CD4-positive, alpha-beta T cell treated with Interleukin-17A for 1 hour (primary cell): ENCODE measurements around the gene SPATS1.
"Not testable (repeated sequence)": the region's sequence is repeated elsewhere in the genome, so short reads cannot be mapped to it uniquely, and the experiment has no call there.

ENCODE experiments used
- DNase-seq: peaks from one replicate; pipeline ENCODE4 v3.0.0-alpha.2; 2020

The SPATS1 gene

DNA sequence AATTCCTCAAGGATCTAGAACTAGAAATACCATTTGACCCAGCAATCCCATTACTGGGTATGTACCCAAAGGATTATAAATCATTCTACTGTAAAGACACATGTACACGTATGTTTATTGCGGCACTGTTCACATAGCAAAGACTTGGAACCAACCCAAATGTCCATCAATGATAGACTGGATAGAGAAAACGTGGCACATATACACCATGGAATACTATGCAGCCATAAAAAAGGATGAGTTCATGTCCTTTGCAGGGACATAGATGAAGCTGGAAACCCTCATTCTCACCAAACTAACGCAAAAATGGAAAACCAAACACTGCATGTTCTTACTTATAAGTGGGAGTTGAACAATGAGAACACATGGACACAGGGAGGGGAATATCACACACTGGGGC lies 4.4 kb downstream of the SPATS1 start:
- not testable (repeated sequence) for DNase-seq

DNA sequence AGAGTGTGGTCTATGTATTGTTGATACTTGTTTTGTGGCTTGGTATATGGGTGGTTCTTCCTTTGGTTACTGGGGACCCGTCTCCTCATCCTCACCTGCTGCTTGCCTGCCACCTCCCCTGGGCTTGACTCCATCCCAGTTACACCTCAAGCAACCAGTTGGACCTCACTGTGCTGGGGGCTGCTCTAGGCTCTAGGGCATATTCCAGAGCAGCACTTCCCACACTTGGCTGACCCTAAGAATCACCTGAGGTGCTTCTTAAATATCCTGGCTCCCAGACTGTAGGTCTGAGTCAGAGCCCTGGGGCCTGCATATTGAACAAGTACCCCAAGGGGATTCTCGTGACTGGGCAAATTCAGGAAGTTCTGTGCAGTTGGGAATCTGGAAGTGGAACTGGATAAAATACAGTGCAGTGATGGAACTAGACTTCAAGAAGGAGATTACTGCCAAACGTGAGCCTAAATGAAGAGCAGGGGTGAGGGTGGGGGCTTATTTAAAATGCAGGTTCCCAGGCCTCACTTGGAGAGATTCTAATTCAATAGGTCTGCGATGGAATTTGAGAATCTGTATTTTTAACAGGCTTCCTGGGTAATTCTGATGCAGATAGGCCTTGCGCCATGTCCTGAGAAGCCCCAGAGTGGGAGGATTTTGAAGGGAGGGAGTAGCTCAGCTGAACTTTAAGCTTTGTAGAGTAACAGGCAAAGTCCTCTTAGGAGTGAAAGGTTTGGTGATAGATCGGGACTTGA lies 7.6 kb downstream of the SPATS1 start:
- no peak for DNase-seq

DNA sequence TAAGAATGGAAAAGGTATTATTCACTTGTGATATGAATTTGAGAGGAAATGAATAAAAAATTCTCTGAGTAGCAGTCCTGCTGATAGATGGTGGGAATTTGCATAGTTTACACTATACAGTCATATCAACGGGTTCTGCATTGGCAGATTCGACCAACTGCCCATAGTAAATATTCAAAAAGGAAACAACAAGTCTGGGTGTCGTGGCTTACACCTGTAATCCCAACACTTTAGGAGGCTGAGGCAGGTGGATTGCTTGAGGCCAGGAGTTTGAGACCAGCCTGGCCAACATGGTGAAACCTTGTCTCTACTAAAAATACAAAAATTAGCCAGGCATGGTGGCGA lies 8.2 kb downstream of the SPATS1 start:
- DNase-seq, result not testable (repeated sequence)

DNA sequence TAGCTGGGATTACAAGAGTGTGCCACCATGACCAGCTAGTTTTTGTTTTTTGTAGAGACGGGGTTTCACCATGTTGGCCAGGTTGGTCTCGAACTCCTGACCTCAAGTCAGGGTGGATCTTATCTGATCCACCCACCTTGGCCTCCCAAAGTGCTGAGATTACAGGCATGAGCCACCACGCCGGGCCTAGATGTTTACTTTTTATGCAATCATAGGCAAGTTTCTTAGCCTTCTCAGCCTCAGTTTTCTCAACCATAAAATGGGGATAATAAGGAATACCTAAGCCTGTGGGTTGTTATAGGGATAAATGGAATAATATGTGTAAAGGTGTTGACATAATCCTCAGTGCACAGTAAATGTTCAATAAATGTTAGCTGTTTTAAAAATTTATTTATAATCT lies 9.8 kb downstream of the SPATS1 start:
- DNase-seq, result no peak

DNA sequence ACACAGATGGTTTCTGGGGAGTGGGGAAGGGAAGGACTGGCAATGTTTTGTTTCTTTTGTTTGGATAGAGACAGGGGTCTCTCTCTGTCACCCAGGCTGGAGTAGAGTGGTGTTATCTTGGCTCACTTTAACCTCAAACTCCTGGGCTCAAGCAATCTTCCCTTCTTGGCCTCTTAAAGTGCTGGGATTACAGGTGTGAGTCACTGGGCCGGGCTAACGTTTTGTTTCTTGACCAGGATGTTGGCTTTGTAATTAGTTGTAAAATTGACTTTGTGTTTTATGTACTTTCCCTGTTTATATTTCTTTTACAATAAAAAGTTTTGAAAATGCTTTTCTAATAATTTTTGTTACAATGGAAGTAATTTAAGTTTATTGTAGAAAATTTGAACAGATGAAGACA lies 10.9 kb downstream of the SPATS1 start:
- DNase-seq, result no peak

DNA sequence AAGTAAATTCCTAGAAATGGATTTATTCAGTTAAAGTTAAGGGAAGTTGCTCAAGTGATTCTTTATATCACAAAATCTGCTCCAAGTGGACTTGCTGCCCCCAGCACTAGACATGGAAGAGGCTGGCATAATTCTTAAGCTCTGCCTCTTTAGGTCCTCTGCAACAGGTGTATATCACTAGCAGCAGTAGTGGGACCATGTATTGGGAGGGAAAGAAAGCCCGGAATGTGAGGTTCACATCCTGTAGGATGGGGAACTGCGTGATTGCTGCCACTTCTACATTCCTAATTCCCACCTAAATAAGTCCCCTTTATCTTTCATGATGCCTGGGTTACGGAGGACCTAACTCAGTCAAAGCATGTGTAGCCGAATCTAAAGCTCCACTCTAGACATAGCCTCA lies 13.2 kb downstream of the SPATS1 start:
- no peak for DNase-seq

DNA sequence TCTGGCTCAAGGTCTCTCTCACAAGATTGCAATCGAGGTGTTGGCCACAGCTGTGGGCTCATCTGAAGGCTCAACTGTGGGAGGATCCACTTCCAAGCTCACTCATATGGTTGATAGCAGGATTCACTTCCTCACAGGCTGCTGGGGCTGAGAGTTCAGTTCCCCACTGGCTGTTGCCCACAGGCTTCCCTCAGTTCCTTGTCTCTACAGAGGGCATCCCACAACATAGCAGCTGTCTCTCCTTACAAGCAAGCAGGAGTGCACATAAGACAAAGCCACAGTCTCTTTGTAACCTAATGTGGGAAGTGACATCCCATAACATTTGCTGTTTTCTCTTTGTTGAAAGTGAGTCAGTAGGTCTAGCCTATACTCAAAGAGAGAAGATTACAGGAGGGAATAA lies 14.0 kb downstream of the SPATS1 start:
- DNase-seq, result no peak

DNA sequence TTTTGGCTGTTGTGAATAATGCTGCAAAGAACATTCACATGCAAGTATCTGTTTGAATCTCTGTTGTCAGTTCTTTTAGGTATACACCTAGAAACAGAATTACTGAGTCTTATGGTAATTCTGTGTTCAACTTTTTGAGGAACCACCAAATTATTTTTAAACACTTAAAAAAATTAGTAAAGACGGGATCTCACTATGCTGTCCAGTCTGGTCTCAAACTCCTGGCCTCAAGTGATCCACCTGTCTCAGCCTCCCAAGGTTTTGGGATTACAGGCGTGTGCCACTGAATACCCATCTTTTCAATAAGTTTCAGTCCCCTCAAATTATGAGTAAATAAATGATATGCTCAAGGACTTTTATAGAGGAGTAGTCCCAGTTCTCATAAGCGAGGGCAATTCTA lies 17.5 kb downstream of the SPATS1 start:
- no peak for DNase-seq

DNA sequence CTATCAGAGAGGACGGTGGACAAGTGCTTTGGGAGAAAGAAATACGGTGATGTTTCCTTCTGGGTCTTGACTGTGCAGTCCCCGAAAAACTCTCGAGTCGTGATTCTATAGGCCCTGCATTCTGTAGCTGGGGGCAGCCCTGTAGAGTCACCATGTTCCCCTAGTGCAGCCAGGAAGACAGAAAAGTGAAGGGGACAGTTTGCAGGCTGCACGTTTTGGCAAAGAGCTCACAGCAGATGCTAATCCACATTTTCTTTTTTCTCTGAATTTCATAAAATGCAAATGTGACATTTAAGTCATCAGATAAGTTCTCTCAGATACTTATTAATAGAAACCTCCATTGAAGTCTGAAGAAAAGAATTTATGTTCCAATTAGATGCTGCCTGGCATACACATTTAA lies 19.5 kb downstream of the SPATS1 start:
- no peak for DNase-seq

DNA sequence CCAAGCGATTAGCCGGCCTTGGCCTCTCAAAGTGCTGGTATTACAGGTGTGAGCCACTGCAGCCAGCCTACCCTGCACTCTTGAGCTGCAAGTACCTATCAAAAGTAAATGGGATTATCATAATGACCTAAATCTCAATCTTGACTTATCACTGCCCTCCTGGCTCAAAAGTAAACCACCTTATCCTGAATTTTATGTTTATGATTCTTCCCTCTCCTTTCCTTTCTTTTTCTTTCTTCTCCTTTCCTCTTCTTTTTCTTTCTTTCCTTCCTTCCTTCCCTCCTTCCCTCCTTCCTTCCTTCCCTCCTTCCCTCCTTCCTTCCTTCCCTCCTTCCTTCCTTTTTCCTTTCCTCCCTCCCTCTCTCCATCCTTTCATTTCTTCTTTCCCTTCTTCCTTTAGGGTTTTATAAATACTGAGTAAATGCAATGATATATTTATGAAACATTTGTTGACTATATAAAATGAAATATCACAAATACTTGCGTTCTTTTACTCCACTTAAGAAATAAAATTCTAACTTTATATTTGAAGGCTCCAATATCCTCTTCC lies 21.0 kb downstream of the SPATS1 start:
- DNase-seq, result no peak

DNA sequence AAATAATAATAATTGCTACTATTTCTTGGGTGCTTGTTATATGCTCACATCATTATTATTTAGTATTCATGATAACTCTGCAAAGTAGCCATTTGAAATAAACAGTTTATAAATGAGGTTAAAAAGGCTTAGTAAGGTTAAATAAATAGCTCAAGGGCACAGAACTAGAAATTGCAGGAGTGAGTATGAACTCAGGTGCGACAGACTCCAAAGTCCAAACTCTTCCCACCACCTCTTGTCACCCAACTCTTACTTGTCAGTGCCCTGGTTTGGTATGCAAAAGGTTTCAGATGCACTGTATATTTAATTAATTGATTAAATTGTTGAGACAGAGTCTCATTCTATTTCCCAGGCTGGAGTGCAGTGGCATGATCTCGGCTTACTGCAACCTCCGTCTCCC lies 24.3 kb downstream of the SPATS1 start:
- no peak for DNase-seq

DNA sequence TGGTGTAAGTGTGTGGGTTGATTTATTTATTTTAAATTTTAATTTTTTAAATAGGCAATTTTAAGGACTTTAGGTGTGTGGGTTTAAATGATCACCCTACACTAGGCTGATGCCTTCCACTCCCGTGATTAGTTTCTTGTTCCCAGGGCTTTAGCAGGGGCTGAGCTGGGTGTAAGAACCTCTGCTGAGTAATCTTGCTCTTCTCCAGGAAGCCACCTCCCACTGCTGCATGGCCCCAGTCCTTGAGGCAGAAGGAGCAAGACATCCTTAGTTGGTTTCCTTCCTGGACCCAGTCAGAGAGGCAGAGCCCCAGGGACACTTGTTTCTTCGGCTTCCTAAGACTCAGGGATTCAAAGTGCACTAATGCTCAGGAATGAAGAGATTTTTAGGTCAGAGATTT lies 25.2 kb downstream of the SPATS1 start:
- no peak for DNase-seq

DNA sequence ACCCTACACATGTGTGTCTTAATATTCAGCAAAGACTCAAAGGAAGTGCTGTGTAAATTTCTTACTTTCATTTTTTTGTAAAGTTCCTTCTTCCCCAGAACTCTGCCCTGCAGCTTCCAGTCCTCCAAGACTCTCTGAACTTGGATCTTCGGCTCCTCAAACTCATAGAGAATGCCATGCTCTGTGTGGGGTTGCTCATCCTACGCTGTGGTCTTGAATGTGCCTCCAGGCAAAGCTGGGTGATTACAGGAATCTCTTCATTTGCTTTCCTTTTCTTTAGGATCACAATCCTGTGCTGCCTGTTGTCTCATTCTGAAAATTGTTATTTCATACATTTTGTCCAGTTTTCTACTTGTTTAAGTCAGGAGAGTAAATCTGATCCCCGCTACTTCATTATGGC lies 30.6 kb downstream of the SPATS1 start:
- DNase-seq, result no peak

DNA sequence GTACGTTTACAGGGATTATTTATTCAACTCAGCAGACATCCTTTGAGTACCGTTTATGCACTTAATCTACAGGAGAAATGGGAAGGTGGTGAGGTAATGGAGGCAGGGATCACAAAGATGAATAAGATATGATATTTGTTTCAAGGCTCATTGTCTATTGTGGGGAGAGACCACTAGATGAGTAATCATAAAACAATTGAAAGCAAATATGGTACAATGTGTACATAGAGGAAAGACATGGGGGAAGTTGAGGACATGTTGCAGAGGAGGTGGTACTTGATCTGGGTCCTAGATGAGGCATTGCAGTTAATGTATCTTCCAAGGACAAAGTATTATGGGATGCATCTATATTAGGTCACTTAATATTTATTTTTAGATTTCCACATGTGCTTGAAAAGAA lies 31.3 kb downstream of the SPATS1 start:
- DNase-seq, result no peak

DNA sequence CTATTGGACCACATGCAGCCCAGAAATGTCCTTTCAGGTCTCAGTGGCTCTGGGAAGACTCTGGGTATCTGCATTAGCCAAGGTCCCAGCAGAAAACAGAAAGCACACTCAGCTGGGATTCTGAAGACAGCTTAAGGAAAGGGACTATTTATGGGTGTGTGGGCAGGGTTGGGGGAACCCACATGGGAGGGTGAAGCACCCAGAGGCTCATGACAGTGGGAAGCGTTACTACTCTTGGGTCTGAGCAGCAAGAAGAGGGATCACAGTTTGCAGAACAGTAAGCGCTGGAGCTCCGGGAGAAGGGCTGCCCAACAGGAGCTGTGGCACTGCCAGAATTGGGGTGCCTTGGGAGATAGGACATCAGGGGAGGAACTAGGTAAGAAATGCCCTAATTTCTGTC lies 32.6 kb downstream of the SPATS1 start:
- DNase-seq, result no peak

DNA sequence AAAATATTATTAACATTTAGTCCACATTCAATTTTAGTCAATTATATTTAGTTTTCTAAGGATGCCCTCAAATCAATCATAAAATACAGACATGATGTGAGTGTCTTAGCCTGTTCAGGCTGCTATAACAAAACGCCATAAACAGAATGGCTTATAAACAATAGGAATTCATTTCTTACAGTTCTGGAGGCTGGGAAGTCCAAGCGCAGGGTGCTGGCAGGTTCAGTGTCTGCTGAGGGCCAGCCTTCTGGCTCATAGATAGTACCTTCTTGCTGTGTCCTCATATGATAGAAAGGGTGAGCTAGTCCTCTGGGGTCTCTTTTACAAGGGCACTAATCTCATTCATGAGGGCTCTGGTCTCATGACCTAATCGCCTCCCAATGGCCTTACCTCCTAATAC lies 35.0 kb downstream of the SPATS1 start:
- DNase-seq, result no peak

DNA sequence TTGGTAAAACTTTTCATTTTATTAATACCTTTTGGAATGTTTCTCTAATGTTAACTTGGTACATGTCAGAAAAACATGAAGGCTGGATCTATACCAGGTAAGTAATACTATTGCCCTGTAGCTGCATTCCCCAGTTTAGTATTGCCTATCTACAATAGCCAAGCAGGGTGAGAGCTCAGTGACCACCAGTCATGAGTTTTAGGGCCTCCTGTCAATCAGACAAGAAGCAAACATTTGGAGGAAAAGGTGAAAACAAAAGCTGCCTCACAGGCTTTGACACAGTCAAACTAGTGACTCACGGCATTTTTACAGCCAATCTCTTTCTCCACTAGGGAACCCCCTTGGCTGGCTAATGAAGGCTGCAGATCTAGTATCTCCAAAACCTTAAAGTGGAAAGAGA lies 35.5 kb downstream of the SPATS1 start:
- DNase-seq, result no peak

DNA sequence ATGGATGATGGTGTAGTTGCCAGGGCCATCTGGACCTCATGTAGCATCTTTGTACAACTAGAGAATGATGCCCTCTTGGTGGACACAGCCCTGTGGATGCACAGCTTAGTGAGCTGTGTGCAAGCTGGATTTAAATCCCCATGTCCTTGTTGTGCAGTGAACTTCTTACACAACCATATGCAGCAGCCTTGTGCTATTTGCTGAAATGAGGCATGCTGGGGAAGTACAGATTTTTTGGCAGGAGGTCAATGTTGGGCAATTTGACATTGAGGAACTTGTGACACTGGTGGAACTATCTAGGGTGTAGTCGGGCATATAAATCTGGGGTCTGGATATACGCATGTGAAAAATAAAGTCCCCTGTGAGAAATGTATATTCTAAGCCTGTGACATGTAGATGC lies 39.3 kb downstream of the SPATS1 start:
- peak; percentile 11 for DNase-seq

DNA sequence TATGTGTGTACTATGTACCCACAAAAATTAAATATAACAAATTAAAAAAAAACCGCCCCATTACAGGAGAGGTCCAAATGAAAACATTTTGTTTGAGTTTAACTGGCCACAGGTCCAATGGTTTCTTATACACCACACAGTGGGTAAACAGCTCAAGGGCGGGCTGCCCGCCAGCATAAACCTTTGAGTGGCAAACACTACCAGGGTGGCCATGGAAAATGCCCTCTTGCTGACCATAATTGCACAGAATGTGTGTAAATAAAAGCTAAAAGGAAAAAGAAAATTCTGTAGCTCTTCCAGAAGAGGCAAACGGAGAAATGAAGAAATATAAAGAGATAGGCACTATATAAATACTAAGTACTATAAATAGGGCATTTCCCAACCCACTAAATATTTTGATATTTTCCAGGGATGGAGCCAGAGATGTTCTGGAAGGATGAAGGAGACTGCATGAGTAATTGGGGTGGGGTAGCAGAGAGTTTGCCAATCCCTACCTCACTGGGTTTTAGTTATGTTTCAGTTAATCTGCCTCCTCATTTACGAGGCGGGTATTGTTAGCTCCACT lies 44.0 kb downstream of the SPATS1 start:
- DNase-seq, result no peak

DNA sequence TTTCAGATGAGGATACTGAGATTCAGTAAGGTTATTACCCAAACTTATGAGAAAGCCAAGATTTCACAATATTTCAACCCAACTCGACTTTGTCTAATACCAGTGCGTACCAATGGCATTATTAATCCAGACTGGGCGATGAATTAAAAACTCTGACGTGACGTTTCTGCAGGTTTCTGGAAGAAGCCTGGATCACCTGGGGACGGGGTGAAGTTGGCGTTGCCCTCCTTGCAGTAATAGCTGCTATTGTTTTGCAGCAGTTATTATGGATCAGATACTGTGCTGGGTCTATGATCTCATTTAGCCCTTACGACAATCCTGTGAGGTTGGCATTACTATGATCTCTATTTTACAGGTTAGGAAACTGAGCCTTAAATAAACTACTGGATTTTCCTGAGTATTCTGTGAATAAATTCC lies 44.5 kb downstream of the SPATS1 start:
- no peak for DNase-seq

DNA sequence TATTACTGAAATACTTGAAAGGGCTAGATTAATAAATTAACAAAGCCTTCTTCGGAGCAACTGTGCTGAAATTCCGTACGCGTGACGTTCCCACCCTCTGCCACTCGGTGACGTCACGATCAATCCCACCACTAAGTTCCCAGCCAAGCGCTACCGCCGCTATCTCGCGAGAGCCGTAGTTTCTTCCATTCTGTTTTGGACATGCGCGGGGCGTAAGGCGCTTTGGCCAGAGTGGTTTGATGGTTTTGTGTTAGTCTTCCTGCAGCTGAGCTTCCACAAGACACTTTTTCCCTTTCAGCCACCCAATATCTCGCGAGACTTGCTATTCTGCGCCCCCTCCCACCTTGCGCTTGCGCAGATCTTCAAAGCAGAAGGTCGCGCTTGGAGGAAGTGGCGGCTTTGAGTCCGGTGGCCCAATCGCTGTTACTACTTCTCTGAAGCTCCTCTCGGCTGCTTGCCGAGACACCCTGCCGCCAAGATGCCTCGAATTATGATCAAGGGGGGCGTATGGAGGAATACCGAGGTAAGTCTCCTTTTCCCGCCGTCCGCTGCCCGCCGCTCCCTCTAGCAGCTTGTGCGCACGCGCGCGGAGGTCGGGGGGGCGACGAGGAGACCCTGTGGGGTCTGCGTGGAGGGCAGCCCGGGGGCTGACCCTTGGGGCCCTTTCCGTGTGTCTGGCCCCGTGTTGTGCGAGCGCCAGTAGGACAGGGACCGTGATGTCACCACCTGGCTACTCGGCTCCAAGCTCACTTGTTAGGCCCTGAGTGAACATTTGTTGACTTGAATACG lies 45.1 kb downstream of the SPATS1 start, which contains the start of gene CDC5L:
TSS of gene CDC5L (plus strand) at position 361 of the 789 bp plus-strand sequence. CDS start at position 479, 118 bp downstream.
- peak; percentile 98 for DNase-seq

DNA sequence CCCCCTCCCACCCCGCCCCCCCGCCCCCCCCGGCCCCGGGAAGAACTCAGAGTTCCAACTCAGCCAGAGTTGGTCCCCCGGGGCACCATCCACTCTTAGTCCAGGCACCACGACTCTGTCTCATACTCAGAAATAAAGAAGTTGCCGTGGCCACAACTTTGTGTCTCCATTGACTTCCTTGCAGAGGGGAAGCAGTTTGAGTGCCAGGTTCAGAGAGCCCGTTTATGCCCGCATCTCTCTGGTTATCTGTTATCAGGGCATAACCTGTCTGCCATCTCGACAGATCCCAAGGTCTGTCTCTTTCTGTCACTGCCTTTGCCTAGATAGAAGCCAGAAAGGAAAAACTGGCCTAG lies 45.7 kb downstream of the SPATS1 start:
- DNase-seq, result no peak

DNA sequence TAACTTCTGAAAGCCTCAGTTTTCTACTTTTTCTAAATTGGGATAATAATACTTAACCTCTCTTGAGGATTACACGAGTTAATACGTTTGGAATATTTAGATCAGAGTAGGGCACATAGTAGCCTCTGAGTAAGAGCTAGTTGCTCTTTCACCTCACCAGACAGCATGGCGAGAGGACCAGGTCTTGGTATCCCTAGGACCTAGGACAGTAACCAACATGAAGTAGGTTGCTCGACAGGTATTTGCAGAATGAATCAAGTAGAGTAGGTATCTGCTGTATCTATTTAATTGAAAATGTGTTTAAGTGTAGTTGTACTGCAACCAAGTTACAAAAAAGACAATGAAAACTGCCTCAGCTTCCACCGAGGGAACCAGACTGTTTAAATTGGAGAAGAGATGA lies 46.4 kb downstream of the SPATS1 start:
- no peak for DNase-seq

DNA sequence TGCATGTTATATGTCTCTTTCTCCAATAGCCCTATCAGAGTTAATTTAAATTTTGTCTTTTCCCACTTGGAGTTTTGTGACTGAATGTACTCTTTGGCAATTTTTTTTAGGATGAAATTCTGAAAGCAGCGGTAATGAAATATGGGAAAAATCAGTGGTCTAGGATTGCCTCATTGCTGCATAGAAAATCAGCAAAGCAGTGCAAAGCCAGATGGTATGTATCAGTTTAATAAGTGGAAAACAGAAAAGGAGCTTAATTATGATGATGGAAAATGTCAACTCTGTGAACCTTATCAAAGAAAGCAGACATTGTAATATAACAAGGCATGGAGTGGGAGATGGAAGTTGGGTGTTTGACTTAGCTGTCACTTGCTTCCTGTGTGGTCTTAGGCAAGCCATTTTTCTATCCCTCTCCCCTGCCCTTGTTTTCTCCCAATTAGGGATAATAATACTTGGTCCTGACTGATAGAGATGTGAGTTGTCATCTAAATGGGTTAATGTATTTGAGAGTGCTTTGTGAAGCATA lies 47.8 kb downstream of the SPATS1 start:
- no peak for DNase-seq
